HG03457 (cell line): ENCODE data around the gene C4BPB.

Source experiments
- ATAC-seq: cut with Tn5 transposase; IDR thresholded peaks from one replicate; pipeline ENCODE4 v1.9.1; 2021; ENCODE audit warnings: moderate number of reproducible peaks; ENCODE audit not compliant: unreplicated experiment

The C4BPB gene

GRCh38 chr1:207059881-207060280 is 28.8 kb upstream of the C4BPB start:
- ATAC-seq = no peak

- no peak for ATAC-seq
These were observed 28.1 kb upstream of the C4BPB start for GRCh38 chr1:207060596-207060995.

- ATAC-seq = no peak
These were observed 26.6 kb upstream of the C4BPB start for GRCh38 chr1:207062058-207062457.

- no peak for ATAC-seq
These were observed 25.6 kb upstream of the C4BPB start for GRCh38 chr1:207063014-207063413.

- ATAC-seq = no peak
These were observed 24.1 kb upstream of the C4BPB start for GRCh38 chr1:207064561-207064960.

- ATAC-seq = no peak
These were observed 21.5 kb upstream of the C4BPB start for GRCh38 chr1:207067185-207067584.

- ATAC-seq = no peak
These were observed 21.0 kb upstream of the C4BPB start for GRCh38 chr1:207067665-207068064.

- no peak for ATAC-seq
These were observed 19.6 kb upstream of the C4BPB start for GRCh38 chr1:207069061-207069460.

- ATAC-seq = no peak
These were observed 18.7 kb upstream of the C4BPB start for GRCh38 chr1:207069858-207070506.

GRCh38 chr1:207070811-207071210 is 17.8 kb upstream of the C4BPB start:
- no peak for ATAC-seq

GRCh38 chr1:207071426-207071825 is 17.2 kb upstream of the C4BPB start:
- ATAC-seq = no peak

GRCh38 chr1:207072233-207072632 is 16.4 kb upstream of the C4BPB start:
- no peak for ATAC-seq

- ATAC-seq = no peak
These were observed 14.5 kb upstream of the C4BPB start for GRCh38 chr1:207073906-207074820.

GRCh38 chr1:207076181-207076955 is 12.3 kb upstream of the C4BPB start:
- ATAC-seq = no peak

- no peak for ATAC-seq
These were observed 11.6 kb upstream of the C4BPB start for GRCh38 chr1:207077012-207077411.

GRCh38 chr1:207077470-207078377 is 10.9 kb upstream of the C4BPB start:
- ATAC-seq = no peak

GRCh38 chr1:207078578-207079132 is 10.0 kb upstream of the C4BPB start:
- no peak for ATAC-seq

GRCh38 chr1:207079706-207080241 is 8.9 kb upstream of the C4BPB start:
- no peak for ATAC-seq

- no peak for ATAC-seq
These were observed 7.6 kb upstream of the C4BPB start for GRCh38 chr1:207081088-207081487.

GRCh38 chr1:207081806-207082205 is 6.9 kb upstream of the C4BPB start:
- no peak for ATAC-seq
